Measurements from ENCODE around the gene DNAJC2.
A peak's percentile ranks its signal among the peaks of the same experiment; 100 is the strongest.
"Not testable (repeated sequence)": the region's sequence is repeated elsewhere in the genome, so short reads cannot be mapped to it uniquely, and the experiment has no call there.

DNAJC2 gene

DNA sequence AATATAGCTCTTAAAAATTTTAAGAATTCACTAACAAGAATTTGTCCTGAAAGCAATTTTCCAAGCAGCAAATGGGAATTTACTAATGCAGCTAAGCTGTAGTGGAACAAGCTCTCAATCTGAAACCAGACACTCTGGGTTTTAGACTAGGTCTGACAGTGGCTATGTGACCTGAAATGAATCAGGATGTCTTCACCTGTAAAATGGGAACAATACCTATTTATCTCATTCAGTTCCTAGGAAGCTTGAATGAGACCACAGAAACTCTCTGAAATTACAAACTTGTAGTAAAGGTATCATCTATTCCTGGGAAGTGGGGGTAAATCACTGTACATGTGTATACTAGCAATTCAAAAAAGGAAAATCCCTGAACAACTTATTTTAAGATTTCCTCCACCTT, 1.2 kb downstream of the DNAJC2 start:
- no peak for DNase-seq (ENCODE audit: low spot score)

DNA sequence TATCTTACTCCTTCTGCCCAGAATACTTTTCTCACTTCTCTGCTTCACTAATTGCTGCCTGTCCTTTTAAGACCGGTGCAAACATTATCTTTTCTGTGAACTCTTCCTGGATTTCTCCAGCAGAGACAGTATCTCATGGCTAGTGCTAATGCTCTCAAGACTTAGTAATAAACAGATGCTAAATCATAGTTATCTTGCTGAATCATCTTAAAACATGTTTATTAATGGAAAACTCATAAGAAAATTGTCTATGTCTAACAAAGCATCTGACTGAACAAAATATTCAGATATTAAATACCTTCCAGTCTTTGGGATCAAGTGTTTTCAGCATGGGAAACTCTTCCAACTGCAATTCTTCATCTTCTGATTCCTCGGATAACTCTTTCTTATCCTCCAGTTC, 3.1 kb downstream of the DNAJC2 start:
- DNase-seq (ENCODE audit: low spot score), result no peak

DNA sequence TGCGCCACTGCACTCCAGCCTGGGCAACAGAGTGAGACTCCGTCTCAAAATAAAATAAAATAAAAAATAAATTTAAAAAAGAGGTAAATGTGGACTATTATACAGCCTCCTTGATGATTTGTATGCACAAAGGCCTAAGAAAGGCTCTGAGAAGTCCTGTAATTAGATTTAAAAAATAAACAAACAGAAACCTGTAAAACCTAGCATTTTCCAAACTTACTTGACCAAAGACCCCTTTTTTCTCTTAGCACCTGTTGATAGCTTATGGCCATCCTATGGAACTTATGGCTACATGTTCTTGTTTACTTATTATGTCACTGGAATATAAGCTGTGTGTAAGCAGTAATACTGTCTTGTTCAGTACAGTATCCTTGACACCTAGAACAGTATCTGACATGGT, 5.7 kb downstream of the DNAJC2 start:
- DNase-seq (ENCODE audit: low spot score), result no peak

DNA sequence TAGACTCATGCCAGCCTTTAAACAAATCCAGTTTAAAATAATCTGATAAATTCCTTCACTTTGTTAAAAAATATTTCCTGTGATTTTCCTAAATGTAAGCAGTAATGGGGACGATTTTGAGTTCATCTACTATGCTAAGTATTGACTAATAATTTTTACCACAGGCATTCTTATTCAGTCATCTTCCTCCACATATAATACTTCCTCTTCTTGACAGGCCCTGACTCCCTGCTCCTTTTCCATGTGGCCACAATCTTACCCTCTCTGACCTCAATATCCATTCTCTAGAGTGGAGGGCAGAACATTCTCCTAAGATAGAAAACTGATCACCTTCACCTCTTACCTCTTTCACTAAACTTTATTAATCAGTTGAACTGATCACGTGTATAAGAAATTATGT, 7.8 kb downstream of the DNAJC2 start:
- DNase-seq (ENCODE audit: low spot score), result no peak

DNA sequence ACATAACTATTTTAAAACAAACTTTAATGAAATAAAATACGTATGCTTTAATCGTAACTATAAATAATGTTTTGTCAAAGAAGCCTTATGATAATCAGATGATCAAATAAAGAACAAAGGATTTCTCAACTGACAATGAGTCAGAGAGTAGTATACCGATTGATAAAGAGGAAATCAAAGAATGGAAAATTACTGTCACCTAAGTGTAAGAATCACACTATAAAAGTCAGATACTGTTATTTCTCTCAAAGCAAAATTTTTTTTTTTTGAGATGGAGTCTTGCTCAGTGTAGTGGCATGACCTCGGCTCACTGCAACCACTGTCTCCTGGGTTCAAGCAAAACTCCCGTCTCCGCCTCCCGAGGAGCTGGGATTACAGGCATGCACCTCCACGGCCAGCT, 18.8 kb downstream of the DNAJC2 start:
- DNase-seq (ENCODE audit: low spot score), result no peak

DNA sequence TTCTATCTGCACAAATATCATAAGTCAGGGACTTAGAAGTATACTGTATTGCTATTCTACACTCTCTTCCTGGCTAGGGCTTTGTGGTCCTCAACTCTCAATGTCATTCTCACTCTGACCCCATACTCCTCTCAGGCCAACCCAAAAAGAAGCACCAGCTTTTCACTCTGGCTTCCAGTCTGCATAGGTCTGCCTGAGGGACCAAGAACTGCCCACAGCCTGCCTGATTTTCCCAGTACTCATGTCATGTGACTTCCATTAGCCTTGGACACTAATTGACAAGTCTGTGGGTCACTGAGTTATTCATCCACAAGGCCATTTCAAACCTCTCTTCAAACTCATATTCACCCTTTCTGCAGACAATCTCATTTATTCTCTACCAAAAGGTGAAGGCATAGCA, 27.6 kb downstream of the DNAJC2 start:
- DNase-seq (ENCODE audit: low spot score), result peak; percentile 18

DNA sequence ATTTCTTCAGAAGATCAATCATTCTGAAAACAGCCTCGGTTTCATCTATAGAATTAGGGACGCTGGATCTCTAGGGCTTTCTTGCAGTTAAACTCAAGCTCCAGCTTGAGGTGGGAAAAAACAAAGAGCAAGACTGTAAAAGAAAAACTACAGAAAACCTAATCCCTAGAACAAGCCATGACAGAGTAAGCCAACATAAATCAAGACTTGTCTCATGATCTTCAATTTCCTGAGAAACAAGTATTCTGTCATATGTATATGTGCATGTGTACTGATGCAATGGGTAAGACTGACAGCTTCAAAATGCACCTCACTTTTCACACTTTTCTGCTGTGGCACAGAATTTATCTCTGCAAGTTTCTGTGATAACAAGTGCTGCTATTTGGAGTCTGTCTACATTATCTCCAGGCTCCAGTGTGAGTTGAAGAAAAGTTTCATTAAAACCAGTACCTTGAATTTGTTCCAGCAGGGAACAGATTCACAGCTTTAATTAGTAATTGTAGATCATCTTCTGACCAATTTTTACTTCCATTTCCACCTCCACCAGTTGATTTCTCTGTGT, 28.1 kb downstream of the DNAJC2 start:
- no peak for DNase-seq (ENCODE audit: low spot score)

DNA sequence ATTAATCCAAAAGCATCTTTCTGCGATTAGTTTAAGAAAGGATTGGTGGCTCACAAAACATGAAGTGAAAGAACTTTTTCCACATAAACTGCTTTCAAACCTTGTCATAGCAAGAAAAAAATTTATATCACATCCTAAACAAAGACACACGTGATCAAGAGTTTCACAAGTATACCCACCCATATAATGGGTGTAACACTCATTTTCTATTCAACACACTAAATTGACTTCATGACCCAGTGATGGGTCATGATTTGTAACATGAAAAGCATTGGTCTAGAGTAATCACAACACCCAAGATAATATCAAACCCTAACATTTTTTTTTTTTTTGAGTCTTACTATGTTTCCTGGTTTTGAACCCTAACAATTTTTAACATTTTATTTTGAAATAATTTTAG, 29.7 kb downstream of the DNAJC2 start:
- DNase-seq (ENCODE audit: low spot score), result no peak

DNA sequence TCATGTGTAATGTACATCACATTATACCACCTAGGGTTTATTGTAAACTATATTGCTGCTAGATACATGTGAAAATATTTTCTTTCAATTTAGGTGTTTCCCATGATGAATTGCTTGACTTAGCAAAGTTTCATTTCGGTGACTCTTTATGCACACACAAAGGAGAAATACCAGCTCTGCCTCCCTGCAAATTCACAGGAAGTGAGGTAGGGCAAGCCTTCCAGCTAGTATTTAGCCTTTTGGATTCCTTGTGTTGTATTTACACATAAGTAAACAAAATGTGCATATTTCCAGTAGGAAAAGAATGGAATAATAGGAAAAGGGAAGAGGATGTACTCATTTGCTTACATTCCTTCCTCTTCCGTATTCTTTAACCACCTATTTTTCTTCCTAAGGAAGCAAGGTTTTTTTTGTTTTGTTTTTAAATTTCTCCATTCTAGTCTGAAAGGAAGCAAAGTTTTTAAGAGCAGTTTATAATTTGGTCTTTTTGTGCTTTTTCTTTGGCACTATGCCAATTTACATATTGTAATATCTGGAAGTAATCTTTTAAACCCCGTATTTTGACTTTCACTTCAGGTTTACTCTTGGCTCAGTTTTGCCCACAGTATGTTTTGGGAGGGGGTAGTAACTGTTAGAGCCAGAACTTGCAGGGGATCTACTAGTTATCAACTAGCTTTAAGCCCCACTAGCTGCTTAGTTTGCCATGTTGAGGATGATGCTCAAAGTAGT, 36.9 kb downstream of the DNAJC2 start:
- no peak for DNase-seq (ENCODE audit: low spot score)

DNA sequence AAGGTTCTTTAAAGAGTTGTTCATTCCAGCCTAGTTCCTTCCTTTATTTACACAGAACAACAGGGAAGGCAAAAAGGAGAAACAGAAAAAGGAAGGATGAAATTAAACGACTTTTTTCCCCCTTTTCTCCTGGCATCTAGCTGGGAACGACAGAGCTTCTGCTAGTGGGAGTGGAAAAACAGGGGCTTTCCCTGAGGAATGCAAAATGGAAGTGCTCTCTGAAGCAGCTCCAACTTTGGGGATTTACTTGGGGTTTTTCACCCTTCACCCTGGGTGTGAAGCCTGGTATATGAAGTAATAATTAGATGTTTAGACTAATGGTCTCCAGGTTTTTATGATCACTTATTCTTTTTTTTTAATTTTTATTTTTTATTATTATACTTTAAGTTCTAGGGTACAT, 43.1 kb downstream of the DNAJC2 start:
- DNase-seq (ENCODE audit: low spot score), result no peak

DNA sequence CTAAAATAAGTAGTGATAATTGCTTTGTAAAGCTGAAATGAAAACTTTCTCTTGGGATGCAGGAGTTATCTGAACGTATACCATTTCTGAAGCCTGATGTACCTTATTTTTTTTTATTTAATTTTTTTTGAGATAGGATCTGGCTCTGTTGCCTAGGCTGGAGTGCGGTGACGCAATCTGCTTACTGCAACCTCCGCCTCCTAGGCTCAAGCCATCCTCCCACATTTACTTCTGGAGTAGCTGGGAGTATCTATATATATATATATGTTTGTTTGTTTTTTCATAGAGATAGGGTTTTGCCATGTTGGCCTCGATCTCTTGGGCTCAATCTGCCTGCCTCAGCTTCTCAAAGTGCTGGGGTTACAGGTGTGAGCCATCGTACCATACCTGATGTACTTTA, 44.9 kb downstream of the DNAJC2 start:
- no peak for DNase-seq (ENCODE audit: low spot score)

DNA sequence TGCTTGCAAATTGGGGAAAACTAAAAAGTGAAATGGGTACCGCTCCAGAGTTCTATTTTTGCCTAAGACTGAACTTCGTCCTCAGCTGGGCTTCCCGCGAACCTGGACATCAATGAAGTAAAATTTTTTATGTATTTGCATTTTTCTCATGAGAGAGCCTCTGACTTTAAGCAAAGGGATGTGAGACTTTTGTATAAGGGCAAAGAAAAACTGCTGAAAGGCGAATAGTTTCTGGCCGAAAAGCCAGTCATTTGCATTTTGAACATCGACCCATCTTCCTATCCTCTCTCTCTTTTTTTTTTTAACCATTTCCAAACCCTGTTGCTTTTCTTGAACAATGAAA, 46.8 kb downstream of the DNAJC2 start:
- no peak for DNase-seq (ENCODE audit: low spot score)

DNA sequence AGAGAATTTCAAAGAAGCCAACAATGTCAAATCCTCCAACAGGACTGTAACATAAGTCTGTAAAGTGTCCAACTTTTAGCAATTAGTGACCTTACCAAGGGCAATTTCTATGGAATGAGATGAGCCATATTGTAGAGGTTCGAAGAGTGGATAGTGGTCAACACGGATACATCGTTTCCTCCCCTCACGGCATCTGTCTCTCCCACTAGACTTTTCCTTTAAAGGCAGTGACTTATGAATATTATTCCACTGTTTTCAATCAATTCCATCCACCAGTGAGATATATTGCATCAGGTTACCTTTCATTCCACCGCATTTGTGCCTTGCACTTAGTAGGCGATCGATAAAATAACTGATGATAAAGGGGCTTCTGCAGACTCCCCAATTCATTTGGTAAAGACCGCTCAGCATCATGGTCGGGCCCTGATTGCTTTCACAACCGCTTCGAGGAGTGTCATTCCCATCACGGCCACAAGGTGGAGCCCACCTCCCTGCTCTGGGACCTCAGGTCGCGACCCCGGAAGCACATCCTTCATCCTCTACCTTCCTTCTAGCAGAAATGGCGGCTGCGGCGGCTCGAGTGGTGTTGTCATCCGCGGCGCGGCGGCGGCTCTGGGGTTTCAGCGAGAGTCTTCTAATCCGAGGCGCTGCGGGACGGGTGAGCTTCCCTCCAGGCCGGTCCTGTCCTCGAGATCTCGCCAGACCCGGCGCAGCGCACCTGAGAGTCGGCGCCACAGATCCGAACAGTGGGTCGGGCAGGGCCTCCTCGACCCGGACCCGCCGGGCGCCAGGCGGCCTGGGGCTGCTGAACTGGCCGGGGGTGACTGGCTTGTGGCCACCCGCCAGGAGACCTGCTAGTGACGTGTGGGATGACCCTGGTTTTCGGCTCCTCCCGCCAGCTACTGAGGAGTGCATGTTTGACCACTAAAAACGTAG, 47.4 kb downstream of the DNAJC2 start, which contains the start of gene PMPCB:
Gene PMPCB, plus strand, starts transcription at position 535 of the 936 bp plus-strand sequence. Its CDS starts 25 bp downstream, at position 560.
- DNase-seq (ENCODE audit: low spot score), result peak; percentile 93

DNA sequence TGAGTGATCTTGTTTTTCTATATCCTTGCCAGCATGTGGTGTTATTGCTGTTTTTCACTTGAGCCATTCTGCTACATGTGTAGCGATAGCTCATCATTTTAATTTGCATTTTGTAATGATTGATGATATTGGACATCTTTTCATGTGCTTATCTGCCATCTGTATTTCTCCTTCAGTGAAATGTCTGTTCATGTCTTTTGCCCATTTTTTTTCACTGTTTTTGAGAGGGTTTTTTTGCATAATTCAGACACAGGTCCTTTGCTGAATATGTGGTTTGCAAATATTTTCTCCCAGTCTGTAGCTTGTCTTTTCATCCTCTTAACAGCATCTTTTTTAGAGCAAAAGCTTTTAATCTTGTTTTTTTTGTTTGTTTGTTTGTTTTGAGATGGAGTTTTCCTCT, 51.0 kb downstream of the DNAJC2 start:
- DNase-seq (ENCODE audit: low spot score), result no peak

DNA sequence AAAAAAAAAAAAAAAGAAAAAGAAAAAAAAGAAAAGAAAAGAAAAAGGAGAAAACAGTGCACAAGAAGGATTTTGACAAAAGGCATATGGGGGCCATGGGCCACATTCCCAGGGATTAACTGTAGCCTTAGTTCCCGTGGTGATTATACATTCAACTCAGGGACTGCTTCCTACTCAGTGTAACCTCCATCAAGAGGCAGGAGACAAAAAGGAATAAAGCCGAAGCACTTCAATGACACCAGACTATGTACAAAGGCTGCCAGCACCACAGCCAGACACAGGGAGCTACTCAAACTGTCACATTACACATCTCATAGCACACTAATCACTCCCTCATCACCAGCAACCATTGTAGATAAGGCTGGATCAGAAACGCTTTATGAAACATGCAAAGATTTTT, 52.4 kb downstream of the DNAJC2 start:
- no peak for DNase-seq (ENCODE audit: low spot score)

DNA sequence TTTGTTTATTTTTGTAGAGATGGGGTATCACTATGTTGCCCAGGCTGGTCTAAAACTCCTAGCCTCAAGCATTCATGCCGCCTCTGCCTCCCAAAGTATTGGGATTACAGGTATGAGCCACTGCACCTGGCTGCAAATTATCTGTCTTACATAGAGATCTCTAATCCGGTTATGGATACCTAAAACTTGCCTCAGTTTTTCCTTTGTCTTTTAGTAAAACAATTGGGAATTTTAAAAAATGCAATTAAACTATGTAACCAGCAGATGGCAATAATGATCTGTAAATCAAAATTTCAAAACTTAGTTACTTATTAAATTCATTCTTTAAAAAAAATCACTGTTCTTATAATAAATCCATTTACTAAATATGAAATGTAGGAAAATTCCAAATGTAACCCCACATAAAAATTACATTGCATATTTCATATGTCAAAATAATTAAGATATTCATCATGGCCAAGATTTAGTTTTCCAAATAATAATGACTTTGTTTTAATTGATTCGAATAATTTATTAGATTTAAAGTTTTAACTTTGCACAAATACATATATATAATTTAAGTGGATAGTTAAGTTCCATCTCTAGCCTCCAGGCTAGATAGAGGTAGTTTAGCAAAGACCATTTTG, 61.7 kb downstream of the DNAJC2 start:
- not testable (repeated sequence) for DNase-seq (ENCODE audit: low spot score)

DNA sequence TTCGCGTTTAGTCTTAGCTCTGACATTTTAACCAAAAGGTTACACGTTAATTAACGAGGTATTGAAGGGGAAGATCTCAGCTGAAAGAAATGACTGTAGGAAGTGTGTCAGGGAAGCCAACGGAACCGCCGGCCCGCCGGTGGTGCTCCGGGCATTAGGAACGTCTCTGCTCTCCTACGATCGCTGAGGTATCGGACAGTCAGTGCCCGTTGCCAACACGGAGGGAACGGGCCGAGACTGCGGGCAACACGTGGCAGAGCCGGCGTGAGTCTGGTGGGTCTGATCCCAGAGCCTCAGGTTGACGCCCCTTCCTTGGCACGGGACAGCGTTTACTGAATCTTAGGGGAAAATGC, 63.8 kb downstream of the DNAJC2 start:
- not testable (repeated sequence) for DNase-seq (ENCODE audit: low spot score)

DNA sequence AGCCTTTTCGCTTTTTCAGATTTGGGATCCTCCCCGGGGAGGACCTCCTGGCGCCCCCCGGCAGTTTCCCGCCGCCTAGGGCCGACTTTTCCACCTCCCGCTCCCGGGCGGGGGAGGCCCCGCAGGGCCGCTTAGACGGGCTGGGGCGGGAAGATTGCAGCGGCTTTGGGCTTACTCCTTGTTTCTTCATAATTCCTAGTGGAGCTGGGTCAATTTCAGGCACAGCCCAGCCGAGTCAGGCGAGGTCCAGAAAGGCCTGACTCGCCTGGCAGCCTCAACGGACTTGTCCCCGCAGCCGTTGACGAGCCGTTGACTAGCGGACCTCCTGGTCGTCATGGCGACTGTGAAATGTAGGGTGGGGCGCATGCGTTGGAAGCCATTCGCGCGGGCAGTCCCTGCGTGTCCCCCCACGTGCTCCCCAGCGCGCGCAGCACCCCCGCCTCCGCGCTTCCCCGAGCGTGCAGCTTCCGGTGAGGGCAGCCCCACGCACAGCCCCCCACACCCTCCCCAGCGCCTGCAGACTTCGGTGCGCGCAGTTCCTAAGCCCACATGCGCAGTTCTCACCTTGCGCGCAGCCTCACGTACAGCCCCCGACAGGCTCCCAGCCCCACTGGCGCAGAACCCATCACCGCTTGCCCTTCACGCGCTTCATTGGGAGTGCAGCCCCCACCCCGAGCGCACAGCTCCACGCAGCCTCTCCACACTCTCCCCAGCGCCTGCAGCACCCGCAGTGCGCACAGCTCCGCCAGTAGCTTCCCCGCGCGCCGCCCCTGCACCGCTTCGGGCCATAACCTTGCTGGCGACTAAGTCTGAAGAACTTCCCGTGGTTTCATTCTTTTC, 64.4 kb downstream of the DNAJC2 start:
- peak; percentile 77 for DNase-seq (ENCODE audit: low spot score)

DNA sequence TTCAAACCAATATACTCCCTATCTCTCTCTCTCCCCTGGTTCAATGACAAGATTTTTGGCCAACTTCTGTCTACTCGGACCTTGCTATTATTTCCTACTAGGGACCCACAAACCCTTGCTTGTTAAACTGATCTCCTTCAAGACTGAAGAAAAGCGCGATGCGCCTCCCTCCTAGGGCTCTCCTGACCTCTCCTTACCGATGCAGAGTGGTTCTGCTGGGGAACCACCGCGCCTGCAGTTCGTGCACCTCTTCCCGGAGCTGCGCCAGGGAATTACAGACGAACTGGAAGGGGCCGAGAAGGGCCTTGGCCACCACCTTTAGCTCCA, 65.0 kb downstream of the DNAJC2 start:
- peak; percentile 45 for DNase-seq (ENCODE audit: low spot score)

DNA sequence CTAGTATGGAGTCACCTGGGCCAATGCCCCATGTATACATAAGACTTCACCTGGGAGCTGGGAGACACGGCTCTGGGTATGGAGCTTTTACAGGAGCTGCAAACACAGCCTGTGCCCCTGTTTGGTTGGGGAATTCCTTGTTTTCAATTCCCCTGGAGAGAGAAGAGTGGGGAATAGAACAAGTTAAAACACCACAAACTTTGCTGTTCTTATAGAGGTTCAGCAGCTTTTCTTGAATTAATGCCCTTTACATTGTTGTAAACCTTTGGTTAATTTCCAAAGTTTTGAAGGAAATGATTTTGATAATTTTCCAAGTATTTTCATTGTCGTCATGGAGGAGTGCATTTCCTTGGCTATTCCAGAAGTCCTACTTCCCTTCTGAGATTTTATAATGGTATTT, 66.4 kb downstream of the DNAJC2 start:
- not testable (repeated sequence) for DNase-seq (ENCODE audit: low spot score)

DNA sequence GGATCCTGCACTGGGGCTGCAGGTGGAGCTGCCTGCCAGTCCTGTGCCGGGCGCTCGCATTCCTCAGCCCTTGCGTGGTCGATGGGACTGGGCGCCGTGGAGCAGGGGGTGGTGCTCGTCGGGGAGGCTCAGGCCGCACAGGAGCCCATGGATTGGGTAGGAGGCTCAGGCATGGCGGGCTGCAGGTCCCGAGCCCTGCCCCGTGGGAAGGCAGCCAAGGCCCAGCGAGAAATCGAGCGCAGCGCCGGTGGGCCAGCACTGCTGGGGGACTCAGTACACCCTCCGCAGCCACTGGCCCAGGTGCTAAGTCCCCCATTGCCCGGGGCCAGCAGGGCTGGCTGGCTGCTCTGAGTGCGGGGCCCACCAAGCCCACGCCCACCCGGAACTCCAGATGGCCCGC, 69.7 kb downstream of the DNAJC2 start:
- not testable (repeated sequence) for DNase-seq (ENCODE audit: low spot score)

DNA sequence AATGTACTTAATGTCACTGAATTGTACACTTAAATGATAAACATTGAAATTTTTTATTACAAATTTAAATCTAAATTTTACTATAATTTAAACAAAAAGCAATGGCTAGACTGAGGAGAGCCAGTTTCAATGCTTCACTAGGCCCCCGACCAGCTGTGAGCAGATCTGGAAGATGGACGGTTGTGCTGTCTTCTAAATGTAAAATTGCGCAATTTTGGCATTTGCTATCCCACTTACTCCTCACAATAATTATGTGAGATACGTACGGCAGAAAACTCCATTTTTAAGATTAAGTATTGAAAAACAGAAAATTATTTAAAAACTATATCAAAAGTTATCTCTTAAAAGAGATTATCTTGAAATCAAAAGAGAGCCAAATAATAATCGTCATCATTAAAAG, 71.2 kb downstream of the DNAJC2 start:
- DNase-seq (ENCODE audit: low spot score), result not testable (repeated sequence)

Data from kidney tubule cell (primary cell).